Lower leg skin (tissue), 4 donors: ENCODE data around the gene NF1. TPM values are rescaled to one million over a fixed set of nuclear protein-coding genes. Genes with fewer than 3 reads are reported as not detected.

Experiments
- DNase-seq, 2 donors: peaks; one replicate each; pipeline ENCODE4 v3.0.0-alpha.2; 2019; ENCODE audit warnings: low spot score in 2 of 2
- H3K4me3 ChIP-seq: fragments of 200-600 bp; sonication (generic); 2 replicates; pipeline ENCODE4 v1.5.1; 2017; ENCODE audit warnings: mild to moderate bottlenecking, low read depth; ENCODE audit not compliant: poor library complexity, severe bottlenecking
- CTCF ChIP-seq, 3 donors: fragments of 450-650 bp; IDR thresholded peaks; one replicate each; pipeline ENCODE4 v1.5.1; 2016; ENCODE audit warnings: antibody characterized with exemption in 3 of 3, mild to moderate bottlenecking in 3 of 3, moderate library complexity in 2 of 3
- POLR2A ChIP-seq, 2 donors: fragments of 450-650 bp; IDR thresholded peaks; one replicate each; pipeline ENCODE4 v1.6.1; 2016 to 2017; ENCODE audit warnings: antibody characterized with exemption in 2 of 2, mild to moderate bottlenecking in 1 of 2, moderate library complexity in 1 of 2
- WGBS, 2 donors: methylation state at CpG; one replicate each; pipeline ENCODE4 v1.1.5; 2018; 5-methylcytosine and 5-hydroxymethylcytosine counted together
- intact Hi-C: fragments of 100-400 bp; cut with DNase I; formaldehyde crosslinking; loops from one replicate; pipeline ENCODE4 v1.15.0; 2023; ENCODE audit warnings: low total_unique reads
- total RNA-seq, 4 donors: library from RNA; depleted of rRNA; stranded (reverse); fragments of >200 nt; gene quantifications; one replicate each; pipeline ENCODE4 v1.1.0, GENCODE V29; 2016

The NF1 gene
- total RNA-seq, 4 donors from 2014 or later, result 27.5 to 48.6 (median 34.3) TPM

GRCh38 chr17:31062346-31062745 is 32.4 kb upstream of the NF1 start:
- 91 to 95% methylated on average over 3 of the region's 3 CpGs for WGBS, 2 donors
- intact Hi-C loops, result no loop called here
- no peak for TF ChIP-seq POLR2A (IDR thresholded peaks at IDR 0.05)
- no peak for TF ChIP-seq CTCF (IDR thresholded peaks at IDR 0.05)

GRCh38 chr17:31064707-31065106 is 30.1 kb upstream of the NF1 start:
- TF ChIP-seq CTCF (IDR thresholded peaks at IDR 0.05) (no peak), POLR2A (IDR thresholded peaks at IDR 0.05) (no peak)
- WGBS, 2 donors, result 79 to 91% methylated on average over 2 of the region's 2 CpGs
- intact Hi-C loops, result no loop called here
- H3K4me3 ChIP-seq, result no peak overlapping the region
- DNase-seq, result no peak

More at GRCh38 chr17:31062346-31062745, 32.4 kb upstream of the NF1 start:
- DNase-seq, result no peak
- no peak overlapping the region for H3K4me3 ChIP-seq

GRCh38 chr17:31067691-31068184 is 27.0 kb upstream of the NF1 start:
- intact Hi-C loops, result no loop called here
- TF ChIP-seq CTCF (IDR thresholded peaks at IDR 0.05) (no peak), POLR2A (IDR thresholded peaks at IDR 0.05) (no peak)
- DNase-seq, result no peak
- H3K4me3 ChIP-seq, result no peak overlapping the region
- 11 to 13% methylated on average over 2 of the region's 2 CpGs for WGBS, 2 donors

- TF ChIP-seq CTCF (IDR thresholded peaks at IDR 0.05) (no peak), POLR2A (IDR thresholded peaks at IDR 0.05) (no peak)
- H3K4me3 ChIP-seq, result no peak overlapping the region
- 68 to 73% methylated on average over 4 of the region's 4 CpGs for WGBS, 2 donors
- DNase-seq, result no peak
- intact Hi-C loops, result no loop called here
Measured at GRCh38 chr17:31068291-31068690, 26.5 kb upstream of the NF1 start.

- DNase-seq, result no peak
- intact Hi-C loops, result no loop called here
Measured at GRCh38 chr17:31072186-31072585, 22.6 kb upstream of the NF1 start.

More at GRCh38 chr17:31072186-31072585, 22.6 kb upstream of the NF1 start:
- H3K4me3 ChIP-seq, result no peak overlapping the region
- TF ChIP-seq CTCF (IDR thresholded peaks at IDR 0.05) (no peak), POLR2A (IDR thresholded peaks at IDR 0.05) (no peak)
